Measurements from ENCODE around the gene EEF2K. TPM values are rescaled to one million over a fixed set of nuclear protein-coding genes. Genes with fewer than 3 reads are reported as not detected.

The EEF2K gene
- total RNA-seq, 4 donors from 2014 or later: 18.7 to 39.9 (median 21.2) TPM

DNA sequence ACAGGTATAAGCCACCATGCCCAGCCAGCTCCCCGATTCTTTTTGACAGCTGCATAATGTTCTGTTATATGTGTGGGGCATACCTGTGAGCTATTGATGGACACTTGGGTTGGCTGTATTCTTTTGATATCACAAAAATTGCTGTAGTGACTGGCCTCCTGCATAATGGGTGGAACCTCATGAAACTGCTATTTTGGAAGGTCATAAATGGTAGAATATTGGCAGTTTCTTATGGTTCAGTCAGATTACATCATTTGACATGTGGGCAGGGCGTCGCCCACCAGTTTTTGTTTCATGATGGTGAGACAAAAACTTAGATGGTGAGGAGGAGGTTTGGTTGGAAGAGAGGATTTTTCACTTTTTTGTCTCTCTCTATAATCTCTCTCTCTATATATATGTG is 64.4 kb downstream of the EEF2K start:
- no peaks in the 10 kb centered on the region for H3K9me3 ChIP-seq
- TF ChIP-seq, protein P1, sequence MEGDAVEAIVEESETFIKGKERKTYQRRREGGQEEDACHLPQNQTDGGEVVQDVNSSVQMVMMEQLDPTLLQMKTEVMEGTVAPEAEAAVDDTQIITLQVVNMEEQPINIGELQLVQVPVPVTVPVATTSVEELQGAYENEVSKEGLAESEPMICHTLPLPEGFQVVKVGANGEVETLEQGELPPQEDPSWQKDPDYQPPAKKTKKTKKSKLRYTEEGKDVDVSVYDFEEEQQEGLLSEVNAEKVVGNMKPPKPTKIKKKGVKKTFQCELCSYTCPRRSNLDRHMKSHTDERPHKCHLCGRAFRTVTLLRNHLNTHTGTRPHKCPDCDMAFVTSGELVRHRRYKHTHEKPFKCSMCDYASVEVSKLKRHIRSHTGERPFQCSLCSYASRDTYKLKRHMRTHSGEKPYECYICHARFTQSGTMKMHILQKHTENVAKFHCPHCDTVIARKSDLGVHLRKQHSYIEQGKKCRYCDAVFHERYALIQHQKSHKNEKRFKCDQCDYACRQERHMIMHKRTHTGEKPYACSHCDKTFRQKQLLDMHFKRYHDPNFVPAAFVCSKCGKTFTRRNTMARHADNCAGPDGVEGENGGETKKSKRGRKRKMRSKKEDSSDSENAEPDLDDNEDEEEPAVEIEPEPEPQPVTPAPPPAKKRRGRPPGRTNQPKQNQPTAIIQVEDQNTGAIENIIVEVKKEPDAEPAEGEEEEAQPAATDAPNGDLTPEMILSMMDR (IDR thresholded peaks at IDR 0.05 in 4 of 5, conservative IDR thresholded peaks at IDR 0.05 in 1 of 5): no peak
- no peak for TF ChIP-seq POLR2A (IDR thresholded peaks at IDR 0.05)
- H3K27ac ChIP-seq: no peak overlapping the region
- no peak overlapping the region for H3K4me3 ChIP-seq
- intact Hi-C loops (cut with DNase I; ENCODE audit: low total_unique reads) (no loop called here), in situ Hi-C loops (cut with MboI; ENCODE audit: low sequenced_read_pairs in 4 of 4) (no loop called here)
- ATAC-seq (no peak), DNase-seq (no peak)
- H3K4me1 ChIP-seq: peaks cover 7% of the 10 kb centered on the region in 2 donors
- no peaks in the 10 kb centered on the region for H3K27me3 ChIP-seq
- H3K36me3 ChIP-seq: peaks cover 9 to 88% of the 10 kb centered on the region in 2 donors

DNA sequence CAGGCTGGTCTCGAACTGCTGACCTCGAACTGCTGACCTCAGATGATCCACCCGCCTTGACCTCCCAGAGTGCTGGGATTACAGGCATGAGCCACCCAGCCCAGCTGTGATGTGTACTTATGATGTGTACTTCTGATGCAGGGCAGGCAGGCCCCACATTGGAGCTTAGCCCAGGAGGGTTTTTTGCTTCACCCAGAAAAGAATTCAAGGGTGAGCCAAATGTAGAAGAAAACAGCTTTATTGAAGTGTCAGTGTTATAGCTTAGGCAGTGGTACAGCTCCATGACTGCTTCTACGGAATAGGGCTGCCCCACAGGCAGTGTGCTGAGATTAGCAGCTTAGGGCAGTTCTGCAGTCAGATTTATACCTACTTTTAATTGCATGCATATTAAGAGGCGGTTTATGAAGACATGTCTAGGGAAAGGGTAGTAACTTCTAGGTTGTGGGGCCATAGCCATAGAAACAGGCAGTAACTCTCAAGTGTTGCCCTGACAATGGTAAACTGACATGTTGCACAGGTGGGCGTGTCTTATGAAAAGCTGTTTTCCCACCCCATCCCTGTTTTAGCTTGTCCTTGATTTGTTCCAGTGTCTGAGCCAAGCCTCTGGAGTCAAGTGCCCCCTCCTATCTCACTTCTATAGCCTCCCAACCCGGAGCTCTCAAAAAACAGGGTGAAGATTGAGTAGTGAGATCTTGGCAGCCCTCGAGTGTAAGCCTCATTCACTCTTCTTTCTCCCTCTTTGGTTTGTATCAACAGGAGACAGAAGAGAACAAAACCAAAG is 67.0 kb downstream of the EEF2K start:
- no peaks in the 10 kb centered on the region for H3K9me3 ChIP-seq
- in situ Hi-C loops (cut with MboI; ENCODE audit: low sequenced_read_pairs in 4 of 4): no loop called here
- ATAC-seq: no peak

DNA sequence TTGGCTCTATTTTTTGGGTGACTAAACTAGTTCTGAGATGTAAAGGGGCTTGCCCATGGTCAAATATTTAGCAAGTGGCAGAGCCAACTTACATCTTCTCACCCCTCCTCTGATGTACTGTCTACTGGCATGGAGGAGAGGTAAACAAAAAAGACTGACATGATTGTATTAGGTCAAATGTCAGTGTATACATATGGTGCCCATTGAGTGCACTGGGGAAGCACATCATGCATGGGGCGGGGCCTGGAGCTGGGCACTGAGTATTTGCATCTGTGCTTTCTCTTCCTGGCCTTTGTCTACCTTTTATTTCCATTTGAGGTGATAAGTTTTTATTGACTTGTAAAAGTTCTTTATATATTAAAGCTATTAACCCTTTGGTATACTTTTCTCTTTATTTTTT is 68.8 kb downstream of the EEF2K start:
- peaks cover 9 to 85% of the 10 kb centered on the region in 2 donors for H3K36me3 ChIP-seq
- TF ChIP-seq, protein P1 (IDR thresholded peaks at IDR 0.05 in 4 of 5, conservative IDR thresholded peaks at IDR 0.05 in 1 of 5): no peak
- TF ChIP-seq POLR2A (IDR thresholded peaks at IDR 0.05): no peak
- DNase-seq: no peak
- H3K4me1 ChIP-seq: no peaks in the 10 kb centered on the region
- in situ Hi-C loops (cut with MboI; ENCODE audit: low sequenced_read_pairs in 4 of 4) (loop anchor here in 2 of 4 donors (25.0 kb wide), 1 partner anchor 263 kb away; the partner anchor contains the start of genes MOSMO (in 2 of the 2) and PDZD9 (in 2 of the 2)), intact Hi-C loops (cut with DNase I; ENCODE audit: low total_unique reads) (no loop called here)
- no peaks in the 10 kb centered on the region for H3K9me3 ChIP-seq
- H3K27me3 ChIP-seq: no peaks in the 10 kb centered on the region
- no peak overlapping the region for H3K27ac ChIP-seq
- ATAC-seq: no peak
- no peak overlapping the region for H3K4me3 ChIP-seq

More for the DNA sequence above, 67.0 kb downstream of the EEF2K start:
- Histone ChIP-seq H3K27me3 (no peaks in the 10 kb centered on the region), H3K36me3 (peaks cover 9 to 94% of the 10 kb centered on the region in 2 donors), H3K27ac (no peak overlapping the region), H3K4me1 (no peaks in the 10 kb centered on the region), H3K4me3 (no peak overlapping the region)
- TF ChIP-seq POLR2A (IDR thresholded peaks at IDR 0.05): no peak
- TF ChIP-seq, protein P1 (IDR thresholded peaks at IDR 0.05 in 4 of 5, conservative IDR thresholded peaks at IDR 0.05 in 1 of 5): no peak
- intact Hi-C loops (cut with DNase I; ENCODE audit: low total_unique reads): no loop called here
- DNase-seq: no peak

DNA sequence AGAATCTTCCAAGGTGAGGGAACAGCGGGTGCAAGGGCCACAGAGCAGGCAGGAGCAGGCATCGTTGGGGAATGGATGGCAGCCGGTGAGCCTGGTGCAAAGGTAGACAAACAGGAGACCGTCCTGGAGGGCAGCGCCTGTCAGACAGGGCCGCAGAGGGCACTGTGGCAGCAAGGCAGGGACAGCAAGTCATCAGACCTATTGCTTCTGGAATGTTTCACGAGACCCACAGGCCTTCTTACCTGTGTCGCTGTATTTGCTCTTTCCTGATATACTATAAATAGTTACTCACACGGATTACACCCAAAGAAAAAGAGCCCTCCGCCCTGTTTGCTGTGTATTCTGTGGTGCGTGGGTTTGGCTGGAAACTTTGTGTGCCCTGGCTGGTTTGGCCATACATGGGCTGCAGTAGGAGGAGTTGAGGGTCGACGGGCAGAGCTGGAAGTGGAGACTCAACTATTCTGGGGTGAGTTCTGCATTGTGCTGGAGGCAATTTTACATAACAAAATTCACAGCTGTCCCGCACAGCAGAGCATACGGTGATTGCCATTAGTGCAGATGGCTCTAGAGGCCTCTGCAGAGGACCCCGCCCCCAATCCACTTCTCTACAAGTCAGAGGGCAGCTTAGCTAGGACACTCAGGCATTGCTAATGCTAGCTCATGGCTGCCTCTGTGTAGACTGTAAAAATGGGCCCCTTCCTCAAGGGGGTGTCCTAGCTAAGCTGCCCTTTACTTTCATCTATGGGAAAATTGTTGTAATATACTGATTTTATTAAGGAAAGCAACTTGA is 72.6 kb downstream of the EEF2K start:
- no peak overlapping the region for H3K4me3 ChIP-seq
- ATAC-seq (no peak), DNase-seq (no peak)
- H3K36me3 ChIP-seq: peaks cover 13 to 79% of the 10 kb centered on the region in 2 donors
- TF ChIP-seq POLR2A (IDR thresholded peaks at IDR 0.05): no peak
- no peaks in the 10 kb centered on the region for H3K27me3 ChIP-seq
- no peaks in the 10 kb centered on the region for H3K4me1 ChIP-seq
- no peaks in the 10 kb centered on the region for H3K9me3 ChIP-seq
- in situ Hi-C loops (cut with MboI; ENCODE audit: low sequenced_read_pairs in 4 of 4): loop anchor here in 2 of 4 donors (25.0 kb wide), 1 partner anchor 266 kb away; the partner anchor contains the start of genes MOSMO (in 2 of the 2) and PDZD9 (in 2 of the 2)
- no peak overlapping the region for H3K27ac ChIP-seq
- intact Hi-C loops (cut with DNase I; ENCODE audit: low total_unique reads): no loop called here

Measured in gastrocnemius medialis (tissue), 4 donors.